PFSK-1 (cell line): Measurements from ENCODE around the gene MRTFB.

Source experiments
- FOXP2 ChIP-seq: optimal IDR thresholded peaks from 2 replicates; pipeline ENCODE3; 2011; ENCODE audit warnings: borderline replicate concordance, control low read depth, inconsistent platforms; ENCODE audit not compliant: insufficient read depth; ENCODE audit errors: extremely low read length, extremely low read depth
- POLR2AphosphoS5 ChIP-seq: IDR thresholded peaks from 2 replicates; pipeline ENCODE4 v1.6.1; 2012; ENCODE audit warnings: low read depth, mild to moderate bottlenecking, control low read depth, low read length, moderate library complexity
- REST ChIP-seq, 2 experiments: IDR thresholded peaks; 2 replicates each; pipeline versions ENCODE4 v1.6.1 to v1.8.0; 2011 to 2012; ENCODE audit warnings: low read depth in 2 of 2, low read length in 2 of 2, control low read depth in 1 of 2, inconsistent platforms in 1 of 2, mild to moderate bottlenecking in 1 of 2, moderate library complexity in 1 of 2; ENCODE audit not compliant: insufficient read depth in 1 of 2
- SIN3A ChIP-seq: IDR thresholded peaks from 2 replicates; pipeline ENCODE4 v1.6.1; 2012; ENCODE audit warnings: mild to moderate bottlenecking, low read length, moderate library complexity, borderline replicate concordance; ENCODE audit not compliant: insufficient read depth
- TAF1 ChIP-seq: IDR thresholded peaks from 2 replicates; pipeline ENCODE4 v1.6.1; 2012; ENCODE audit warnings: low read length, control low read depth, borderline replicate concordance; ENCODE audit not compliant: insufficient read depth

- TF ChIP-seq SIN3A (no peak), REST (IDR thresholded peaks at IDR 0.05; ENCODE audit: insufficient read depth in 1 of 2, low read depth in 2 of 2, low read length in 2 of 2) (no peak), TAF1 (no peak), POLR2AphosphoS5 (no peak), FOXP2 (no peak)
Observed at GRCh38 chr16:14112539-14112856, 41.4 kb downstream of the MRTFB start.
